A673 (cell line): ENCODE results near the gene KANSL1. TPM values are rescaled to one million over a fixed set of nuclear protein-coding genes. Genes with fewer than 3 reads are reported as not detected.

Experiments
- BruUV-seq: library from RNA; stranded (reverse); fragments of 400-500 nt; replicated peaks from 2 replicates; lab custom pipeline; 2021; lab: Mats Ljungman, UMichigan
- CTCF ChIA-PET: fragments of 300-600 bp; sonication (Branson Sonifier 250); formaldehyde crosslinking; loops from one replicate; lab custom pipeline; 2022; ENCODE audit warnings: antibody characterized with exemption; lab: Charles Lee
- POLR2A ChIA-PET: fragments of 300-600 bp; sonication (Branson Sonifier 250); formaldehyde crosslinking; loops from one replicate; lab custom pipeline; 2022; ENCODE audit warnings: antibody characterized with exemption; ENCODE audit not compliant: low non-redundant PET; lab: Charles Lee
- DNase-seq: peaks from one replicate; pipeline ENCODE4 v3.0.0-alpha.2; 2015; ENCODE audit warnings: low spot score
- H3K27ac ChIP-seq: fragments of 200-600 bp; sonication (generic); 2 replicates; pipeline ENCODE4 v1.5.1; 2016; ENCODE audit warnings: mixed run types, low read depth, mild to moderate bottlenecking, mixed read lengths, antibody characterized with exemption, low read length; ENCODE audit not compliant: poor library complexity, severe bottlenecking
- H3K27me3 ChIP-seq: fragments of 200-600 bp; sonication (generic); replicated peaks from 2 replicates; pipeline ENCODE4 v1.6.1; 2017; ENCODE audit warnings: mixed run types, low read depth, mild to moderate bottlenecking, mixed read lengths, antibody characterized with exemption, low read length; ENCODE audit not compliant: insufficient read depth, poor library complexity
- H3K36me3 ChIP-seq: fragments of 200-600 bp; sonication (generic); 2 replicates; pipeline ENCODE4 v1.6.1; 2016; ENCODE audit warnings: mixed run types, mild to moderate bottlenecking, mixed read lengths, antibody characterized with exemption, low read length; ENCODE audit not compliant: insufficient read depth, poor library complexity, severe bottlenecking
- H3K4me1 ChIP-seq: fragments of 200-600 bp; sonication (generic); 2 replicates; pipeline ENCODE4 v1.6.1; 2017; ENCODE audit warnings: mixed run types, mild to moderate bottlenecking, mixed read lengths, antibody characterized with exemption, low read length; ENCODE audit not compliant: insufficient read depth, poor library complexity, severe bottlenecking
- H3K4me3 ChIP-seq: fragments of 200-600 bp; sonication (generic); 2 replicates; pipeline ENCODE4 v1.5.1; 2016; ENCODE audit warnings: low read depth, mixed run types, mild to moderate bottlenecking, mixed read lengths, low read length; ENCODE audit not compliant: poor library complexity, severe bottlenecking
- H3K9me3 ChIP-seq: fragments of 200-600 bp; sonication (generic); 2 replicates; pipeline ENCODE4 v1.6.1; 2016; ENCODE audit warnings: mixed run types, low read depth, mild to moderate bottlenecking, mixed read lengths, antibody characterized with exemption, low read length; ENCODE audit not compliant: poor library complexity, severe bottlenecking
- EZH2 ChIP-seq: fragments of 200-600 bp; sonication (generic); IDR thresholded peaks from 2 replicates; pipeline ENCODE4 v1.6.1; 2017; ENCODE audit warnings: borderline replicate concordance, low read depth, mild to moderate bottlenecking, mixed read lengths, antibody characterized with exemption, low read length; ENCODE audit not compliant: poor library complexity, severe bottlenecking
- intact Hi-C: fragments of 100-400 bp; cut with micrococcal nuclease; formaldehyde crosslinking; loops from one replicate; pipeline ENCODE4 v1.10.0; 2022; ENCODE audit not compliant: unreplicated experiment
- total RNA-seq: library from RNA; stranded (reverse); gene quantifications from 2 replicates; pipeline ENCODE4 v1.2.3, GENCODE V29; 2021
- TF ChIP-seq, protein P1 (sequence below): fragments of 300-800, 200-600 bp; sonication (generic); conservative IDR thresholded peaks from 2 replicates; pipeline ENCODE4 v1.5.1; 2017; ENCODE audit warnings: low read depth, mild to moderate bottlenecking, antibody characterized with exemption, low read length, moderate library complexity, mixed read lengths

The KANSL1 gene
- total RNA-seq, 1 experiment from 2014 or later: 64.9 TPM

DNA sequence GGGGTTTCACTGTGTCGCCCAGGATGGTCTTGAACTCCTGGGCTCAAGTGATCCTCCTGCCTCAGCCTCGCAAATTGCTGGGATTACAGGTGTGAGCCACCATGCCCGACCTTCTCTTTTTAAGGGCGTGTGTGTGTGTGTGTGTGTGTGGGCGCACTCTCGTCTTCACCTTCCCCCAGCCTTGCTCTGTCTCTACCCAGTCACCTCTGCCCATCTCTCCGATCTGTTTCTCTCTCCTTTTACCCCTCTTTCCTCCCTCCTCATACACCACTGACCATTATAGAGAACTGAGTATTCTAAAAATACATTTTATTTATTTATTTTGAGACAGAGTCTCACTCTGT lies 190.3 kb downstream of the KANSL1 start:
- no peaks in the 10 kb centered on the region for H3K36me3 ChIP-seq
- no peak for DNase-seq
- ChIA-PET CTCF (interaction anchor here (0.7 kb wide), 1 partner anchor 992 kb away, joined by 6 read pairs; no protein-coding TSS in a partner anchor), POLR2A (no interaction called here)
- intact Hi-C loops: loop anchor here (5.0 kb wide), 1 partner anchor 209 kb away; no protein-coding TSS in a partner anchor
- no TSS peak for BruUV-seq
- no peak overlapping the region for H3K27ac ChIP-seq
- no peaks in the 10 kb centered on the region for H3K27me3 ChIP-seq
- no peak for TF ChIP-seq EZH2
- TF ChIP-seq, protein P1, sequence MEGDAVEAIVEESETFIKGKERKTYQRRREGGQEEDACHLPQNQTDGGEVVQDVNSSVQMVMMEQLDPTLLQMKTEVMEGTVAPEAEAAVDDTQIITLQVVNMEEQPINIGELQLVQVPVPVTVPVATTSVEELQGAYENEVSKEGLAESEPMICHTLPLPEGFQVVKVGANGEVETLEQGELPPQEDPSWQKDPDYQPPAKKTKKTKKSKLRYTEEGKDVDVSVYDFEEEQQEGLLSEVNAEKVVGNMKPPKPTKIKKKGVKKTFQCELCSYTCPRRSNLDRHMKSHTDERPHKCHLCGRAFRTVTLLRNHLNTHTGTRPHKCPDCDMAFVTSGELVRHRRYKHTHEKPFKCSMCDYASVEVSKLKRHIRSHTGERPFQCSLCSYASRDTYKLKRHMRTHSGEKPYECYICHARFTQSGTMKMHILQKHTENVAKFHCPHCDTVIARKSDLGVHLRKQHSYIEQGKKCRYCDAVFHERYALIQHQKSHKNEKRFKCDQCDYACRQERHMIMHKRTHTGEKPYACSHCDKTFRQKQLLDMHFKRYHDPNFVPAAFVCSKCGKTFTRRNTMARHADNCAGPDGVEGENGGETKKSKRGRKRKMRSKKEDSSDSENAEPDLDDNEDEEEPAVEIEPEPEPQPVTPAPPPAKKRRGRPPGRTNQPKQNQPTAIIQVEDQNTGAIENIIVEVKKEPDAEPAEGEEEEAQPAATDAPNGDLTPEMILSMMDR: no peak
- H3K4me1 ChIP-seq: no peaks in the 10 kb centered on the region
- H3K9me3 ChIP-seq: no peaks in the 10 kb centered on the region
- H3K4me3 ChIP-seq: no peak overlapping the region

DNA sequence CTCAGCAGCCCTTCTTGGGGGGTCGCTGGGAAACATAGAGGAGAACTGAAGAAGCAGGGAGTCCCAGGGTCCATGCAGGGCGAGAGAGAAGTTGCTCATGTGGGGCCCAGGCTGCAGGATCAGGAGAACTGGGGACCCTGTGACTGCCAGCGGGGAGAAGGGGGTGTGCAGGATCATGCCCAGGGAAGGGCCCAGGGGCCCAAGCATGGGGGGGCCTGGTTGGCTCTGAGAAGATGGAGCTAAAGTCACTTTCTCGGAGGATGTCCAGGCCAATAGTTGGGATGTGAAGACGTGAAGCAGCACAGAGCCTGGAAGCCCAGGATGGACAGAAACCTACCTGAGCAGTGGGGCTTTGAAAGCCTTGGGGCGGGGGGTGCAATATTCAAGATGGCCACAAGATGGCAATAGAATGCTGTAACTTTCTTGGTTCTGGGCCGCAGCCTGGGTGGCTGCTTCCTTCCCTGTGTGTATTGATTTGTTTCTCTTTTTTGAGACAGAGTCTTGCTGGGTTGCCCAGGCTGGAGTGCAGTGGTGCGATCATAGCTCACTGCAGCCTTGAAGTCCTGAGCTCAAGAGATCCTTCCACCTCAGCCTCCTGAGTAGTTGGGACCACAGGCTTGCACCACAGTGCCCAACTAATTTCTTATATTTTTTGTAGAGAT lies 190.8 kb downstream of the KANSL1 start:
- no peaks in the 10 kb centered on the region for H3K36me3 ChIP-seq
- no TSS peak for BruUV-seq
- TF ChIP-seq, protein P1: peak; percentile 64
- TF ChIP-seq EZH2: no peak
- ChIA-PET CTCF (interaction anchor here (0.7 kb wide), 1 partner anchor 992 kb away, joined by 6 read pairs; no protein-coding TSS in a partner anchor), POLR2A (no interaction called here)
- no peak overlapping the region for H3K4me3 ChIP-seq
- no peaks in the 10 kb centered on the region for H3K9me3 ChIP-seq
- no peaks in the 10 kb centered on the region for H3K4me1 ChIP-seq
- DNase-seq: peak; percentile 50
- intact Hi-C loops: loop anchor here (5.0 kb wide), 1 partner anchor 210 kb away; no protein-coding TSS in a partner anchor
- H3K27ac ChIP-seq: no peak overlapping the region
- H3K27me3 ChIP-seq: no peaks in the 10 kb centered on the region

DNA sequence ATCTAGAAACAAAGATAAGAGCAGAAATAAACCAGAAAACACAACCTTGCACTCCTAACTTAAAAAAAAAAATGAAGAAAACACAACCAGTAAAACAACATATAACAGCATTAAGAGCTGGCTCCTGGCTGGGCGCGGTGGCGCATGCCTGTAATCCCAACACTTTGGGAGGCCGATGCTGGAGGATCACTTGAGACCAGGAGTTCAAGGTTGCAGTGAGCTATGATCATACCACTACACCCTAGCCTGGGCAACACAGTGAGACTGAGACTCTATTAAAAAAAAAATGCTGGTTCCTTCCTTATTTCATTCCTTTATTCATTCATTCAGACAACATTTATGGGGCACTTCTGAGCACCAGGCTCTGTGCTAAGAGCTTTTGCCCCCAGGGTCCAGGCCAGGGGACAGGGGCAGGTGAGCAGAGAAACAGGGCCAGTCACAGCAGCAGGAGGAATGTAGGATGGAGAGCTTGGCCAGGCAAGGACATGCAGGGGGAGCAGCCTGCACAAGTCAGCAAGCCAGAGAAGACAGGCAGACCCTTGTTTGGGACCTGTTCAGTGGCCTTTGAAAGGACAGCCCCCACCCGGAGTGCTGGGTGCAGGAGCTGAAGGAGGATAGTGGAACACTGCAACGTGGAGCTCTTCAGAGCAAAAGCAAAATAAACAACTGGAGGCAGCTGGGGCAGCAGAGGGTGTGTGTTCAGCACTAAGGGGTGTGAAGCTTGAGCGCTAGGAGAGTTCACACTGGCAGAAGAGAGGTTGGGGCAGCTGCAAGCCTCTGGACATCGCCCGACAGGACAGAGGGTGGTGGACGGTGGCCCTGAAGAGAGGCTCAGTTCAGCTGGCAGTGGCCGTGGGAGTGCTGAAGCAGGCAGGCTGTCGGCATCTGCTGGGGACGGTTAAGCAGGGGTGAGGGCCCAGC lies 191.6 kb downstream of the KANSL1 start:
- no peaks in the 10 kb centered on the region for H3K4me1 ChIP-seq
- H3K9me3 ChIP-seq: no peaks in the 10 kb centered on the region
- no peak for DNase-seq
- TF ChIP-seq EZH2: no peak
- TF ChIP-seq, protein P1: no peak
- CTCF ChIA-PET: interaction anchor here (0.6 kb wide), 1 partner anchor 215 kb away, joined by 5 read pairs; no protein-coding TSS in a partner anchor
- H3K36me3 ChIP-seq: no peaks in the 10 kb centered on the region
- intact Hi-C loops: loop anchor here (5.0 kb wide), 1 partner anchor 211 kb away; no protein-coding TSS in a partner anchor
- no peak overlapping the region for H3K4me3 ChIP-seq
- no peaks in the 10 kb centered on the region for H3K27me3 ChIP-seq
- no TSS peak for BruUV-seq
- H3K27ac ChIP-seq: no peak overlapping the region
- POLR2A ChIA-PET: no interaction called here
